ENCODE measurements around the gene GNPTAB.
"Not testable (repeated sequence)": the region's sequence is repeated elsewhere in the genome, so short reads cannot be mapped to it uniquely, and the experiment has no call there.

Gene GNPTAB

DNA sequence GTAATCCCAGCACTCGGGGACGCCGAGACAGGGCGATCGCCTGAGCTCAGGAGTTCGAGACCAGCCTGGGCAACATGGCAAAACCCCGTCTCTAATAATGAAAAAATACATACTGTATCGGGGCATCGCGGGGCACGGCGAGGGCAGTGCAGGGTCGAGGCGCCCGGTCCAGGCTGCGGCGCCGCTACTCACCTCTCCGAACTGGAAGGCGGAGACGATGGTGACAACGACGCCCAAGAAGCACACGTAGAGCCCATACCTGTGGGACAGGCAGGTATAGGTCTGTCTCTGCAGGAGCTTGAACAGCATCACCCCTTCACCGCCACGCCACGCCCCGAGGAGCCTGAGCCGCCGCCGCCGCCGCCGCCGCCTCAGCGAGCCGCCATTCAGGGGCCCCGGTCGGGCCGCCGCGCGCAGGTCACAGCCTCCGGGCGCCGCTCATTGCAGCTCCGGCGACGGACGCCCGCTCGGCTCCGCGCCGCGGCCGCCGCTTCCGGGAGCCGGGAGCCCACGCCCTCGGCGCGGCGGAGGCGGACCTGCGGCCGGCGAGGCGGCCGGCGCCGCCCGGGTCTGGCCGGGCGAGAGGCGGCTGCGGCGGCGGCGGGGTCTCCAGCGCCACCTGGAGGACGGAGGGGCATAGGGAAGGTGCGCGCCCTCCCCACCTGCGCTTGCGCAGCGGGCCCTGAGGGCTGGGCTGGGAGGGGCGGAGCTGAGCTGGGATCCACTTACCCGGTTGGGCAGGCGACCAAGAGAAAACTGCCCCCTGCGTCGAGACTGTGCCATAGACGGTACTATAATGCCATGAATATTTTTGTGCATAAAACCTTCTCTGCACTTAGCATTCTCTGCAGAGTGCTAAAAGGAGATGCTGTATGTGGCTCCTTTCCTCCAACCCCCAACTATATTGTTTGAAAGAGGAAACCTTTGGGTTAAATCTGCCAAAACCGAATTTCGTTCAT is at the start of gene GNPTAB:
GNPTAB (minus strand) TSS at position 593 of the 959 bp plus-strand sequence; CDS start at position 309, 284 bp downstream.
- peak; percentile 96 for DNase-seq

DNA sequence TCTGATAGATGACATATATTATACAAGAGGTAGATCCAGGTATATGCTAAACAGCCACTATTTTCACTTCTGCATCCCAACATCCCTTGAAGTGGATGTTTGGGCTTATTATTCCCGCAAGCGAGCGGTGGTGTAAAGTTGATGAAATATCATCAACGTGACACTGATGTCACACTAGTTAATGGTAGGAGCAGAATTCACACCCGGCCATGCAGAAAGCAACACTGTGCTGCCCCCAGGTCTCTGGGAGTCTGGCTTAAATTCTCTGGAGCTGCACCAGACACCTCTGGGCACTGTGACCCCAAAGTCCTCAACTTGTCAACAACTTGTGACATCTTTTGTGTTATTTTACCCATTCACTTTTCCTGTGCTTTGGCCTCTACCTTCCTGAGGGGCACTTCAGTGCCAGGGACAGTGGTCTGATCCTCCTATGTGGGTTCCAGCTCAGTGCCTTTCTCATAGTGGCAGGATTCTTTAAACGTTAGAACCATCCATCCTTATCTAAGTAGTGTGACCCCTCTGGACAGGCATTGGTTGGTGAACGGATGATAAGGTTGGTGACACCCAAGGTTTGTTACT is 47.6 kb upstream of the GNPTAB start:
- DNase-seq: no peak

GRCh38 chr12:101877806-101878242 is 47.1 kb upstream of the GNPTAB start:
- no peak for DNase-seq

DNA sequence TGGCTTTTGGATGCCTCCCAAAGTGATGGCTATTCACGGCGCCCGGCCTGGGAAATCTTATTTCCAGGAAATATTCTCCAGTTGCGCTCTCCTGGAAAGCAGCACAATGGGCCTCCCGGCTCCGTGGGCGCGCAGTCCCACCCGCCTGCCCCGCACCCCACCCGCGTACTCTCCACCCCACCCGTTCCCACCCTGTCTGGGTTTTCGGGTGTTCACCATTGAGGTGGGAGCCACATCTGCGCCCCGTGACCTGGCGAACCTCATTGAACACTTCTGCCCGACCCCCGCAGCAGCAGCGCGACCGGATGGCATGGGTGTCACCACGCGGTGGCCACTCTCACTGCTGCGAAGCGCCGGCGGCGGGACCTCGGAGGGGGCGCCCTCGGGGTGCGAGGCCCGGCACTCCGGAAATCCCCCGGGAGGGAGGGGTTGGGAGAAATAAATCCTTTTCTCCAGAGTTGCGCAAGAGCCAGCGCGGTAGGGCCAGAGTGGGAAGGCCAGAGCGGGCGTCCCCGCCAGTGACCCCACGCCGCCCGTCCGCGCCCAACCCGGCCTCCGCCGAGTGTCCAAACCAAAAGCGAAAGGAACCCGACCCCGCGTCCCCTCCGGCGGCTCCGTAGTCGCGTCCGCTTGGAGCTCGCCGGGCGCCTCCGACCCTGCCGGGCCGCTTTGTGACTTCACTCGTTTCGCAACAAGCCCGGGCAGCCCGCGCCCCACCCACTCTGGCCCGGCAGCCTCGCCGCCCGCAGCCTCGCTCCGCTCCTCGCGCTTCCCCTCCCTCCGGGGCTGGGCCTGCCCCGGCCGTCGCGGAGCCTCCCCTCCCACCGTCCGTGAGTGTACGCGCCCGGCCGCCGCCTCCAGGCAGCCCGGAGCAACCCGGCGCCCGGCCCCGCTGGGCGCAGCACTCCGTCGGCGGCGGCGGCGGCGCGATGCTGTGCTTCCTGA is 46.4 kb upstream of the GNPTAB start, which contains the start of gene DRAM1:
DRAM1 (plus strand) TSS at position 720 of the 945 bp plus-strand sequence; CDS start at position 930, 210 bp downstream.
- DNase-seq: peak; percentile 71

- DNase-seq: no peak
Observed at GRCh38 chr12:101876322-101876860, 45.6 kb upstream of the GNPTAB start.

GRCh38 chr12:101875162-101875561 is 44.4 kb upstream of the GNPTAB start:
- no peak for DNase-seq

GRCh38 chr12:101870925-101871324 is 40.2 kb upstream of the GNPTAB start:
- DNase-seq: no peak

- DNase-seq: not testable (repeated sequence)
Observed at GRCh38 chr12:101867619-101868018, 36.9 kb upstream of the GNPTAB start.

GRCh38 chr12:101866615-101867373 is 36.0 kb upstream of the GNPTAB start:
- DNase-seq: no peak

DNA sequence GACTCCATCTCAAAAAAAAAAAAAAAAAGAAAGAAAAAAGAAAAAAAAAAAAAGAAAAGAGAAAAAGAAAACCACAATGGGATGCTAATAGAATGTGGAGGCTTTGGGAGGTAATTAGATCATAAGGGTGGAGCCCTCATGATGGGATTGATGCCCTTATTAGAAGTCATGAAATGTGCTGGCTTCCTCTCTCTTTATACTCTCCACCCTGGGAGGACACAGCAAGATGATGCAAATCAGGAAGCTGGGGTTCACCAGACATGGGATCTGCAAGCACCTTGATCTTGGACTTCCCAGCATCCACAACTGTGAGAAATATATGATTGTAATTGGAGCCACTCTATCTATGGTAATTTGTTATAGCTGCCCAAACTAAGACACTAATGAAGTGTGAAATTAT is 33.2 kb upstream of the GNPTAB start:
- DNase-seq: no peak

- DNase-seq: no peak
Observed at GRCh38 chr12:101862245-101862644, 31.5 kb upstream of the GNPTAB start.

DNA sequence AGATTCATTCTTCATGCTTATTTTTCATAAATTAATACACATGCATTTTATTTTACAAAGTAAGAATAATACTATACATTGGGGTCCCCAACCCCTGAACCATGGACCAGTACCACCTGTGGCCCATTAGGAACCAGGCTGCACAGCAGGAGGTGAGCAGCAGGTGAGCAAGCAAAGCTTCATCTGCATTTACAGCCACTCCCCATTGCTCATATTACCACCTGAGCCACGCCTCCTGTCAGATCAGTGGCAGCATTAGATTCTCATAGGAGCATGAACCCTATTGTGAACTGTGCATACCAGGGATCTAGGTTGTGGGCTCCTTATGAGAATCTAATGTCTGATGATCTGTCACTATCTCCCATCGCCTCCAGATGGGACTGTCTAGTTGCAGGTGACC is 30.9 kb upstream of the GNPTAB start:
- not testable (repeated sequence) for DNase-seq

GRCh38 chr12:101859664-101860607 is 29.2 kb upstream of the GNPTAB start:
- no peak for DNase-seq

GRCh38 chr12:101858361-101858760 is 27.6 kb upstream of the GNPTAB start:
- DNase-seq: no peak

GRCh38 chr12:101857043-101857558 is 26.3 kb upstream of the GNPTAB start:
- no peak for DNase-seq

GRCh38 chr12:101856614-101857013 is 25.9 kb upstream of the GNPTAB start:
- DNase-seq: not testable (repeated sequence)

DNA sequence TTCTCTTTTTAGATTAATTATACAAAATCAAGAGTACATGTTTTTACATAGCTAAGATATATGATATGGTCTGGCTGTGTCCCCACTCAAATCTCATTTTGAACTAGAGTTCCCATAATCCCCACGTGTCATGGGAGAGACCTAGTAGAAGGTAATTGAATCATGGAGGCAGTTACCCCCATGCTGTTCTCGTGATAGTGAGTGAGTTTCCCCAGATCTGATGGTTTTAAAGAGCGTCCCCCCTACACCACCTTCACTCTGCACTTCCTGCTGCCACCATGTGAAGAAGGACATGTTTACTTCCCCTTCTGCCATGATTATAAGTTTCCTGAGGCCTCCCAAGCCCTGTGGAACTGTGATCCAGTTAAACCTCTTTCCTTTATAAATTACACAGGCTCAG is 25.2 kb upstream of the GNPTAB start:
- DNase-seq: no peak

DNA sequence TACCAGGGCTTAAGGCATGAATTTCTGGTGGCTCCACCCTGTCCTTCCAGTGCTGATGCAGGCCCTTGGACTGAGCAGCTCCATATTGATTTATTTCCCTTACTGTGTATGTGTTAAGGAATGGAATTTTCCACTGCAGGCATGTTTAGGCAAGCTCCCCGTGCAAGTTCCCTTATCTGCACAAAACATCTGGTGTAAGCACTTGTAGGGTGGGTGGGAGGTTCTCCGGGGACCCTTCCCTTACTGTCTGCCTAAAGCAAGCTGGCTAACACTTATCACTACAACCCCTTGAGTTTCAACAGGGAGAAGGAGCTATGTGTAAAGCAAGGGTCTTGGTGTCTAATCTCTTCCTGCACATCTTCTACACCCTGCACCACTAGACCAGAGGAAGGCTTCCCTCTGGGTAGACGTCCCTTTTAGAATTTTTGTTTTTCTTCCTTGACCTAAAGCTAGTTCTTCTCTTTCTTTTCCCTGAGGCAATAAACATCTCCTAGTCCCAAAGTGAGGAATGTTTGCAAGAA is 24.7 kb upstream of the GNPTAB start:
- no peak for DNase-seq

DNA sequence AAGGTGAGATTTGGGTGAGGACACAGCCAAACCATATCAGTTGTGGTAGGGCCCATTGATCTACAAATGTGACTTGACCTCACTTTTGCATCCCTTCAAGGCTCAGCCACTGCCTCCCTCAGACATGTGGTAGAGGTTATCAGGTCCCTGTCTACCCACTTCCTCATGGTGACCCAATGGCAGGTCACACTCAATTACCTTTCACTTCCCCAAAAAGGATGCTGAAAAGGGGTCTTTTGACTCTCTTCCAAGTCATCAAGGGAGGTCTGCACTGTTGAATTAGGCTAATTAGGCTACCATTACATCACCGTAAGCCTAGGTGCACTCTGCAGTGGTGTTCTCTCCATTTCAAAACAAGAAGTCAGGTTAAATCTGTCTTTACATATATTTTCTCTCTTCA is 24.0 kb upstream of the GNPTAB start:
- DNase-seq: no peak

DNA sequence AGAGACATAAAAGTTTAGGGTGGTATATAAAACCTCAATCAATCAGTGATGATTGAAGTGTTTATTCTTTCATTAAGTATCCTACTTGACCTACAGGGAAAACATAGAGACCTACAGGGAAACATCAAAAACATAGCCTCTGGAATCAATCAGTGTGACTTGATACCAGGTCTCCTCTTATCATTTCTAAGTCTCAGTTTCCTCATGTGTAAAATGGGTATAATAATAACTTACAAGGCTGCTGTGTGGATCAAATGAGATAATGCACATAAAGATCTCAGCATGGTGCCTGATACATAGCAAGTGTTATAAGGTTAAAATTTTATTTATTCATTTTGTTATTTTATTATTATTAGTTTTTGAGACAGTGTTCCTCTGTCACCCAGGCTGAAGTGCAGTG is 22.2 kb upstream of the GNPTAB start:
- no peak for DNase-seq

Data from stimulated activated CD4-positive, alpha-beta T cell treated with anti-CD3 and anti-CD28 coated beads, Interleukin-4, amount 100 ng/mL, for 24 hours (primary cell).